H9 (cell line): ENCODE data around the gene GGNBP2. TPM values are rescaled to one million over a fixed set of nuclear protein-coding genes. Genes with fewer than 3 reads are reported as not detected.

Experiments
- DNase-seq: peaks from one replicate; pipeline ENCODE4 v3.0.0-alpha.2; 2017
- H2AFZ ChIP-seq: one replicate; pipeline ENCODE4 v1.6.1; 2013; ENCODE audit warnings: mild to moderate bottlenecking, low read length, control low read depth, moderate library complexity
- H2AK5ac ChIP-seq: 2 replicates; pipeline ENCODE4 v1.6.1; 2013; ENCODE audit warnings: low read length, control low read depth, mixed read lengths; ENCODE audit not compliant: insufficient read length
- H2BK120ac ChIP-seq: one replicate; pipeline ENCODE4 v1.6.1; 2013; ENCODE audit warnings: low read depth, mild to moderate bottlenecking, low read length, control low read depth, inconsistent platforms; ENCODE audit not compliant: poor library complexity, severe bottlenecking
- H2BK12ac ChIP-seq: 2 replicates; pipeline ENCODE4 v1.6.1; 2013; ENCODE audit warnings: low read length, control low read depth, mixed read lengths, low read depth; ENCODE audit not compliant: insufficient read length
- H2BK15ac ChIP-seq: 2 replicates; pipeline ENCODE4 v1.6.1; 2013; ENCODE audit warnings: low read depth, low read length, control low read depth
- H2BK20ac ChIP-seq: one replicate; pipeline ENCODE4 v1.6.1; 2013; ENCODE audit warnings: low read depth, mild to moderate bottlenecking, low read length, control low read depth, inconsistent platforms; ENCODE audit not compliant: poor library complexity, severe bottlenecking
- H2BK5ac ChIP-seq: 2 replicates; pipeline ENCODE4 v1.6.1; 2013; ENCODE audit warnings: low read length, control low read depth, mixed read lengths; ENCODE audit not compliant: insufficient read length
- H3K14ac ChIP-seq: 2 replicates; pipeline ENCODE4 v1.6.1; 2013; ENCODE audit warnings: low read length, control low read depth; ENCODE audit not compliant: insufficient read depth
- H3K18ac ChIP-seq: 2 replicates; pipeline ENCODE4 v1.6.1; 2013; ENCODE audit warnings: low read depth, mild to moderate bottlenecking, mixed read lengths, low read length, control low read depth; ENCODE audit not compliant: insufficient read length
- H3K23ac ChIP-seq: 2 replicates; pipeline ENCODE4 v1.6.1; 2013; ENCODE audit warnings: low read length, control low read depth, mixed read lengths, low read depth; ENCODE audit not compliant: insufficient read length
- H3K23me2 ChIP-seq: 2 replicates; pipeline ENCODE4 v1.6.1; 2013; ENCODE audit warnings: low read depth, mild to moderate bottlenecking, mixed read lengths, low read length, control low read depth; ENCODE audit not compliant: insufficient read length, poor library complexity, severe bottlenecking
- H3K27ac ChIP-seq: 2 replicates; pipeline ENCODE4 v1.5.1; 2013; ENCODE audit warnings: low read length, control low read depth, mixed read lengths, low read depth; ENCODE audit not compliant: insufficient read length
- H3K27me3 ChIP-seq: 2 replicates; pipeline ENCODE4 v1.6.1; 2013; ENCODE audit warnings: low read length, control low read depth, inconsistent platforms; ENCODE audit not compliant: insufficient read depth
- H3K4ac ChIP-seq: 2 replicates; pipeline ENCODE4 v1.6.1; 2013; ENCODE audit warnings: low read depth, mild to moderate bottlenecking, control low read depth, inconsistent platforms, low read length, moderate library complexity
- H3K4me1 ChIP-seq: 2 replicates; pipeline ENCODE4 v1.6.1; 2013; ENCODE audit warnings: low read length, control low read depth, inconsistent platforms; ENCODE audit not compliant: insufficient read depth
- H3K4me2 ChIP-seq: 2 replicates; pipeline ENCODE4 v1.6.1; 2013; ENCODE audit warnings: low read length, control low read depth, mixed read lengths; ENCODE audit not compliant: insufficient read length, insufficient read depth
- H3K56ac ChIP-seq: 2 replicates; pipeline ENCODE4 v1.6.1; 2013; ENCODE audit warnings: low read depth, mild to moderate bottlenecking, mixed read lengths, low read length, control low read depth; ENCODE audit not compliant: insufficient read length
- H3K79me1 ChIP-seq: 2 replicates; pipeline ENCODE4 v1.6.1; 2013; ENCODE audit warnings: low read depth, mild to moderate bottlenecking, moderate library complexity, low read length, control low read depth, inconsistent platforms; ENCODE audit not compliant: insufficient read depth, poor library complexity, severe bottlenecking
- H3K79me2 ChIP-seq: 2 replicates; pipeline ENCODE4 v1.6.1; 2013; ENCODE audit warnings: low read length, control low read depth, inconsistent platforms; ENCODE audit not compliant: insufficient read depth
- H3K9ac ChIP-seq: 2 replicates; pipeline ENCODE4 v1.6.1; 2013; ENCODE audit warnings: low read length, control low read depth, mixed read lengths; ENCODE audit not compliant: insufficient read length; ENCODE audit errors: extremely low read depth
- H3K9me3 ChIP-seq: one replicate; pipeline ENCODE4 v1.6.1; 2013; ENCODE audit warnings: low read depth, low read length, inconsistent platforms; ENCODE audit not compliant: control insufficient read depth
- H3T11ph ChIP-seq: one replicate; pipeline ENCODE4 v1.6.1; 2013; ENCODE audit warnings: mild to moderate bottlenecking, low read length, control low read depth, inconsistent platforms
- H4K20me1 ChIP-seq: one replicate; pipeline ENCODE4 v1.6.1; 2013; ENCODE audit not compliant: control insufficient read depth, insufficient read length, insufficient read depth
- H4K5ac ChIP-seq: 2 replicates; pipeline ENCODE4 v1.6.1; 2013; ENCODE audit warnings: low read depth, mild to moderate bottlenecking, mixed read lengths, low read length, control low read depth; ENCODE audit not compliant: insufficient read length
- H4K8ac ChIP-seq: replicated peaks from 2 replicates; pipeline ENCODE4 v1.6.1; 2013; ENCODE audit warnings: low read length, control low read depth, mixed read lengths, low read depth; ENCODE audit not compliant: insufficient read length
- H4K91ac ChIP-seq: 2 replicates; pipeline ENCODE4 v1.6.1; 2013; ENCODE audit warnings: low read depth, mild to moderate bottlenecking, moderate library complexity, mixed read lengths, low read length, control low read depth; ENCODE audit not compliant: insufficient read length
- H3K27ac Mint-ChIP-seq, 3 experiments: 2 replicates in 2 of 3; 3 replicates in 1 of 3; pipeline ENCODE4 v1.8.0; 2020 to 2021; ENCODE audit warnings: mixed read lengths in 3 of 3, mild to moderate bottlenecking in 1 of 3, moderate library complexity in 1 of 3
- H3K27me3 Mint-ChIP-seq: 2 replicates; pipeline ENCODE4 v1.8.0; 2021; ENCODE audit warnings: low read depth, mild to moderate bottlenecking, moderate library complexity, mixed read lengths
- H3K36me3 Mint-ChIP-seq, 3 experiments: 2 replicates in 2 of 3; 3 replicates in 1 of 3; pipeline ENCODE4 v1.8.0; 2020 to 2021; ENCODE audit warnings: low read depth in 3 of 3, mixed read lengths in 3 of 3; ENCODE audit not compliant: insufficient read depth in 1 of 3
- H3K4me1 Mint-ChIP-seq, 2 experiments: 2 replicates each; pipeline ENCODE4 v1.8.0; 2020; ENCODE audit warnings: mixed read lengths in 2 of 2
- H3K4me3 Mint-ChIP-seq, 2 experiments: 2 replicates in 1 of 2; 3 replicates in 1 of 2; pipeline ENCODE4 v1.8.0; 2020 to 2021; ENCODE audit warnings: mild to moderate bottlenecking in 2 of 2, mixed read lengths in 2 of 2, moderate library complexity in 1 of 2
- H3K9me3 Mint-ChIP-seq, 2 experiments: 2 replicates in 1 of 2; 3 replicates in 1 of 2; pipeline ENCODE4 v1.8.0; 2020; ENCODE audit warnings: mild to moderate bottlenecking in 2 of 2, mixed read lengths in 2 of 2, moderate library complexity in 1 of 2
- CTCF ChIP-seq: fragments of 200-600 bp; sonication (generic); conservative IDR thresholded peaks from 3 replicates; pipeline ENCODE4 v1.8.0; 2021; ENCODE audit warnings: antibody characterized with exemption, mild to moderate bottlenecking
- WGBS: extraction: QIAGEN DNeasy Blood & Tissue Kit; methylation state at CpG from one replicate; pipeline ENCODE4 v1.1.7; 2013; ENCODE audit warnings: missing lambda C conversion rate, low lambda C conversion rate, mixed read lengths; ENCODE audit not compliant: insufficient read length; ENCODE audit errors: extremely low coverage; 5-methylcytosine and 5-hydroxymethylcytosine counted together
- total RNA-seq: library from RNA; stranded (reverse); gene quantifications from 2 replicates; pipeline ENCODE4 v1.2.1, GENCODE V29; 2021

GGNBP2 gene
- total RNA-seq, 1 experiment from 2014 or later = 52.8 TPM

- WGBS = no CpG with 5 or more reads among the region's 6 CpGs
- H2BK12ac ChIP-seq = no peak overlapping the region
- Mint-ChIP-seq H3K27ac (no peak overlapping the region), H3K27me3 (no peaks in the 10 kb centered on the region; the same call in 1 of the 2 replicates), H3K4me3 (no peak overlapping the region), H3K4me1 (no peaks in the 10 kb centered on the region), H3K9me3 (no peaks in the 10 kb centered on the region), H3K36me3 (peaks cover 52 to 95% (median 93%) of the 10 kb centered on the region in 3 experiments)
- H3K4me1 ChIP-seq = no peaks in the 10 kb centered on the region
- no peak overlapping the region for H4K8ac ChIP-seq
- H3K79me2 ChIP-seq = no peaks in the 10 kb centered on the region
- H3K14ac ChIP-seq = no peak overlapping the region
- H3K9me3 ChIP-seq = no peaks in the 10 kb centered on the region
- H4K20me1 ChIP-seq = peaks cover 2% of the 10 kb centered on the region
- no peak overlapping the region for H2AK5ac ChIP-seq
- H3K23ac ChIP-seq = no peak overlapping the region
- TF ChIP-seq CTCF = no peak
- H3K56ac ChIP-seq = no peak overlapping the region
- no peak overlapping the region for H2AFZ ChIP-seq
- no peak overlapping the region for H3K9ac ChIP-seq
- no peak overlapping the region for H3K4ac ChIP-seq
- no peak for DNase-seq
- no peaks in the 10 kb centered on the region for H3K23me2 ChIP-seq
- no peak overlapping the region for H3K27ac ChIP-seq
- no peak overlapping the region for H3K4me2 ChIP-seq
- H2BK15ac ChIP-seq = no peak overlapping the region
- H3K79me1 ChIP-seq = no peaks in the 10 kb centered on the region
- no peak overlapping the region for H2BK120ac ChIP-seq
- H3K18ac ChIP-seq = no peak overlapping the region
- H2BK5ac ChIP-seq = no peak overlapping the region
- H4K5ac ChIP-seq = no peak overlapping the region
- H3T11ph ChIP-seq = no peak overlapping the region
- no peaks in the 10 kb centered on the region for H3K27me3 ChIP-seq
- H2BK20ac ChIP-seq = no peak overlapping the region
- H4K91ac ChIP-seq = no peak overlapping the region
These were observed 38.4 kb upstream of the GGNBP2 start for GRCh38 chr17:36506249-36506826.
